Dedifferentiated amniotic fluid mesenchymal stem cell (primary cell): ENCODE results near the gene ARHGAP25.

Source experiments
- DNase-seq: peaks from one replicate; pipeline ENCODE4 v3.0.0-alpha.2; 2016; ENCODE audit errors: extremely low spot score

The ARHGAP25 gene

DNA sequence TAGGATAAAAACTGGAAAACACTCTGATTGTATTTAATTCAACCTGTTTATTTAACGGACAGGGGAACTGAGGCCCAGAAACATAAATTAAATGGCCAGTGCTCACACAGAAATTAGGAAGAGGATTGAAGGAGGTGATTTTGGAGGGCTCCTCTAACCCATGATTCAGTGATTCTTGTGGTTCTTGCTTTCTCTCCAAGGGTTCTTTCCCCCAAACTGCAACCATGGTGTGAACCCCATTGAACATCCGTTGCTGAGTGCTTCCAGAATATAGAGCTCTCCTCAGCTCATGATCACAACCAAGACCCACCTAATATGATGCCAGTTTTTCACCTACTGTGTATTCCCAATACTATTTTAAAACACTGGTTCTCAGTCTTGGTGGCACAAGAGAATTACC lies 95.1 kb downstream of the ARHGAP25 start:
- no peak for DNase-seq

GRCh38 chr2:68831686-68832232 lies 97.1 kb downstream of the ARHGAP25 start:
- no peak for DNase-seq

- DNase-seq, result no peak
These were observed 97.7 kb downstream of the ARHGAP25 start for GRCh38 chr2:68832233-68832869.

DNA sequence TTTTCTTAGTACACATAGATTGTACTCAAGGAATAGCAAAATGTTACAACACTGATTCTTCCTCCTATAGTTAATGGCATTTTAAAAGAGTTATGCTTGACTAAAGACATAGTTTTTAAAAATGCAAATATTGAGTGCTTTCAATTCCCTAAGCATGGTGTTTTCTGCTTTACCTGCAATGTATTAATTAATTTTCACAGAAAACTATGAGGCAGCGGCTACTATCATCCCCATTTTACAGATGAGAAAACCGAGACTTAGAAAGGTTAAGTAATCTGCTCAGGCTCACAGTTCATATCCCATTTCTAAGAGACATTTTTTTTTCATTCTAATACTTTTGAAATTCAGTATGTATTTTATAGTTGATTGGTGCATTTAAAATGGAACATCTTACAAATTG lies 98.6 kb downstream of the ARHGAP25 start:
- no peak for DNase-seq

DNA sequence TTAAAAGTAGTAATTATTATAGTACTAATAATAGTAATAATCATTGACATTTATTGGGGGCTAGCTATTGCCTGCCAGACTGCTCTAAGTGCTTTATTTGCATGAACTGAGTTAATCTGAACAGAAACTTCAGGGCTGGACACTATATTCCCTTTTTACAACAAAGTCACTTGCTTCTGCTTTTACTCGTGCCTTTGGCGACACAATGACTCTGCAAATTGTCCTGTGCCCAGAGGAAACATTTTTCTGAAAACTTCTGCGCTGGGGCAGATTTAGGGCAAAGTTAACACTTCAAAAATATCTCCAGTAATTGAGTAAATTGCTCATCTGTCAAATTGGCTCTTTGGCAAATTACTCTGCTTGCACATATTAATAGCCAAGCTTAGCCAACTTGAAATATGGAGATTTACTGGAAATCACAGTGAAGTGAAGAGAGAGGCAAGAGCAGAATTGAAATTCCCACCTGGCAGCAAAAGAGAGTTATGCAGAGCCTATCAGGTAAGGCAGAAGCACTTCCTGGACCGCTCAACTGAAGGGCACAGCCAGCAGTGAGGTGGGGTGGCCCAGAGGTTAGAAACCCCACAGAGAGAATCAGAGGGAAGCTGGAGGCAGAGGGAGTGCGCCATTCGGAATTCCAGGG lies 100.2 kb downstream of the ARHGAP25 start:
- DNase-seq, result no peak

GRCh38 chr2:68835621-68836020 lies 101.0 kb downstream of the ARHGAP25 start:
- no peak for DNase-seq

GRCh38 chr2:68837164-68837860 lies 102.7 kb downstream of the ARHGAP25 start:
- DNase-seq, result no peak

GRCh38 chr2:68837861-68838341 lies 103.3 kb downstream of the ARHGAP25 start:
- no peak for DNase-seq

- no peak for DNase-seq
These were observed 104.0 kb downstream of the ARHGAP25 start for GRCh38 chr2:68838641-68839040.

DNA sequence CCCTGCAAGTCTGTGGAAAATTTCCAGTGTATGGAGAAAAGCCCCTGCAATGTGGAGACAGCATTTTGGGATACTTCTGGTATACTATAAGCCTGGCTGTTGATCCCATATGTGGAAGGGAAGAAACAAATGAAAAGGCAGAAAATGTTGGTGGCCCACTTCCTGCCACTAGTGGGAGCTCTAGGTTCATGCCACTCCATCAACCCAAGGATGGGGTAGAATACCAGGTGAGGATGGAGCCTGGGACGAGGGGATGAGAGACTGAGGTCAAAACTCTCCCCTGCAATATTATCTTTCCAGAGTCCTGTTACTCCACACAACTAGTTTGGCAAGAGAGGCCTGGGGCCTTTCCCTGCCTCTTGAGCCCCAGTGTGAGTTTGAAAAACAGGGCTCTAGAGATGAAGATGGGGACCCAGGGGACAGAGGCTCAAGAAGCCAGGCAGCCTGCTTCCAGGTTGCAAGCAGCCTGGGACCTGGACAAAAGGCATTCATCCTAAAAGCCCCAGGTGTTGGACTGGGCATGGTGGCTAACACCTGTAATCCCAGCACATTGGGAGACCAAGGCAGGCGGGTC lies 104.7 kb downstream of the ARHGAP25 start:
- no peak for DNase-seq

- no peak for DNase-seq
These were observed 110.4 kb downstream of the ARHGAP25 start for GRCh38 chr2:68845043-68845442.

DNA sequence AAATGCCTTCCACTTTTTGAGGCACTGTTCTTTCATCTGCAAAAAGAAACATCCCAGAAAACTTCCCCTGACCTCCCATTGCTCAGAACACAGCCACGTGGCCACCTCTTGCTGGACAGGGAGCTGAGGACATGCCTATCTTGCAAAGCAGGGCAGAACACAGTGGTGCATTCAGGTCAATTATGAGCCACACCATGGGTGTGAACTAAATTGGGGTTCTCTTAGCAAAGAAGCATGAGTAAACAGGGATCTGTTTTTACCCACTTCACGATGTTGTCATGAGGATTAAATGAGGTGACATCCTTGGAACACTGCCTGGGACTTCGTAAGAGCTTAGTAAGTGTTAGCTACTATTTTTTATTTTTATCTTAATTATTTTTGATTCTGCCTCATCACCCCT lies 111.5 kb downstream of the ARHGAP25 start:
- no peak for DNase-seq

DNA sequence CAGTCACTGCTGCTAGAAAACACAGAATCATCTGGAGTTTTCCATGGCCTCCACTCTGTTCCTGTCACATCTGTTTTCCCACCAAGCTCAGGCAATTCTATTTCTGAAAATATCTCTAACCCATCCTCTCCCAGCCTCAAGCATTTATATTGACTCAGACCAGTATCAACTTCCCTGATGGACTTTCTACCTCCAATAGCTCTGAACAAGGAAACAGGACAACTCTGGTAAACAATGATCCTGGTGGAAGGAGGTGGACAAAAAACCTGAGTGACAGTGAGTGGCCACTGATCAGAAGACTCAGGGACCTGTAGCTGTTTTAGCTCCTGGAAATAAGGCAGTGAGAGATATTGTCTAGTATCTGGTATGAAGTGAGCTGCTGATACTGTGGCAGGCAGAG lies 113.1 kb downstream of the ARHGAP25 start:
- no peak for DNase-seq

DNA sequence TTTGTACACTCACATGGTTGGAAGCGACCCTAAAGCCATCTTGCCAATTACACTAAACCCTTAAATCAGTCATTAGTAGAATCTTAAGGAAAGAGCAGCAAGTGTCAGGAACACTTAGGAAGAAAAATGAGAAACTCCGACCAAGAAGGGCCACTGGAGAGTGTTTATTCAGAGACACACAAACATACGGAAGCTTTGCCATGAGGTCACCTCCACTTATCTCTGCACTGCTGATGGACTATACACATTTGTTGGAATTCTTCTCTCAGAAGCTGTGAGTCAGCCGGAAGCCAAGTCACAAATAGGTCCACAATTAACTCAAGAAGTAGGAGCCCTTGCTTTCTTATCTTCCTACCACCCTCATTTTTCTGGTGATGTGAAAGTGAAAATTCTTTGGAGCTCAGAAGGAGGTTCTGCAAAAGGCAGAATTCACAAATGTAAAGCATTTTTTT lies 115.0 kb downstream of the ARHGAP25 start:
- DNase-seq, result no peak

GRCh38 chr2:68850524-68850923 lies 115.9 kb downstream of the ARHGAP25 start:
- no peak for DNase-seq

DNA sequence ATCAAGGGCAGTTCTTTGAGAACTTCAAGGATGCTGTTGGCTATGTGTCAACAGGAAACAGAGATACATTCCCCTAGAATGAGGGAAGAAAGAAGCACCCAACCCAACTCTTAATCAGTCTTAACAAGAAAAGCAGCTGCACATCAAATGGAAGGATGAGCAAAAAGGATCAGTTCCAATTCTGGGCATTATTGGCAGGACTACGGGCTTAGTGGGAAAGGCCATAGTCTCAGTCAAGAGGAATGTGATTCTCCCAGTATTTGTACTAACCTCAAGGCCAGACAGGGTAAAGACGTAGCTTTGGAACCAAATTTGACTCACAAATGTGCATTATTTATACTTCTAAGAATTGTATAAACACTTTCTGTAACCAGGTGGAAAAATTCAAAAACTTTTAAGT lies 118.4 kb downstream of the ARHGAP25 start:
- DNase-seq, result no peak

DNA sequence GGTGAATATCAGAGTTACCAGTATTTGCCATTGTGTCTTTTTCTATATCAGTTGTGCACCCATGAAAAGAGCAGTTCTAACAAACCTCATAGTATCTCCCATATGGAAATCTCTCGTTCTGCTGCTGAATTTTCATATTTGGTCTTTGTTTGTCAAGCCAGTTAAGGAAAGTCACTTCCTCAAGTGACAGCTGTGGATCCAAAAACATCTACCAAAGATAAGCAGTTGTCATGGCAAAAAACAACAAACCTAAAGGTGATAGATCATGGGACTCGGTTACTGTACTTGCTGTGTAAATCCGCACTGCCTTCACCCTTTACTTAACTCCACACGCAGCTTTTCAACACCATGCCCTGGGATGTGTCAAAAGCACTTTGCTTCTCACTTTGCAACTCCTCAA lies 119.3 kb downstream of the ARHGAP25 start:
- DNase-seq, result no peak

GRCh38 chr2:68854476-68854875 lies 119.9 kb downstream of the ARHGAP25 start:
- DNase-seq, result no peak

GRCh38 chr2:68855550-68855949 lies 120.9 kb downstream of the ARHGAP25 start:
- no peak for DNase-seq

DNA sequence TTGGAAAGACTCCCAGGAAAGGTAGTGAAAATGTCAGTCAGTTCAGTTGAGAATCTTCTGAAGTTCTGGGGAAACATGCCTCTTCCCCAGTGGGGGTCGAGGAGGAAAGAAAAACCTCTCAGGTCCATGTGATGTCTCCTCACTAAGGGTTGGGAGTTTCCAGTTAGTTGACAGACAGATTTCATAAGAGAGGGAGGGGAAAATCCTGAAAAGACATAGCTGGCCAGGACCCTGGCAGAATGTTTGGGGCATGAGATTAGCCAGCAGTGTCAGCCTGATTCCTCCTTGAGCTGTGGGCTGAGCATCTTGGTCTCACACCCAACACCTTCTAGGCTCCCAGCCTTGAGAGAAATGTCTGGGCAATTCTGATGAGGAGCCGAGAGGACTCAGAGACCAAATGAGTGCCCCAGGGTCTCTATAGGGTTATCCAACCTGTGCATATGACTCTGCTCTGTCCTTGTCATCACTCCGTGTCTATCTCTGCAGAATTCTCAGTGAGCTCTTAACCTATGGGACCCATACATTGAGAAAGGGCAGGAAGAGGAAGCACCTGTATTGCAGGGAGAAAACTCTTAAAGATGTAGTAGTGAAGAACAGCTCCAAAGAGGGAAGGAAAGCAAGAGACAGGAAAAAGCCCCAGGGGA lies 122.7 kb downstream of the ARHGAP25 start:
- DNase-seq, result no peak

- DNase-seq, result no peak
These were observed 123.3 kb downstream of the ARHGAP25 start for GRCh38 chr2:68857855-68858456.
